ENCODE data around the gene MED23.

The MED23 gene

GRCh38 chr6:131572686-131573415 lies 55.2 kb downstream of the MED23 start, which contains the start of gene ARG1:
ARG1 (plus strand) TSS chr6:131573226; CDS start chr6:131573283, 57 bp downstream.
- H3K36me3 ChIP-seq (ENCODE audit: insufficient read depth), result no peaks in the 10 kb centered on the region
- H3K9ac ChIP-seq, result no peak within 1 kb of the TSS
- no peaks in the 10 kb centered on the region for H4K20me1 ChIP-seq (ENCODE audit: insufficient read depth)
- H3K4me3 ChIP-seq (IDR thresholded peaks at IDR 0.05; ENCODE audit: insufficient read depth, low read depth, low read length), result no peak within 1 kb of the TSS
- no peak for TF ChIP-seq CTCF (conservative IDR thresholded peaks at IDR 0.05; ENCODE audit: low read depth, low read length)
- H3K27me3 ChIP-seq (ENCODE audit: insufficient read depth, low read depth), result no peaks in the 10 kb centered on the region
- no peak within 1 kb of the TSS for H2AFZ ChIP-seq (ENCODE audit: low read depth)
- no peak within 1 kb of the TSS for H3K27ac ChIP-seq
- H3K4me1 ChIP-seq (ENCODE audit: low read depth, poor library complexity, severe bottlenecking), result no peaks in the 10 kb centered on the region
- H3K4me2 ChIP-seq, result no peak within 1 kb of the TSS
- H3K79me2 ChIP-seq (ENCODE audit: insufficient read depth, low read depth), result no peaks in the 10 kb centered on the region

GRCh38 chr6:131568726-131569125 lies 59.3 kb downstream of the MED23 start:
- H3K4me2 ChIP-seq, result no peak overlapping the region
- H3K4me1 ChIP-seq (ENCODE audit: low read depth, poor library complexity, severe bottlenecking), result no peaks in the 10 kb centered on the region
- no peak overlapping the region for H3K9ac ChIP-seq
- no peak overlapping the region for H3K4me3 ChIP-seq (IDR thresholded peaks at IDR 0.05; ENCODE audit: insufficient read depth, low read depth, low read length)
- H2AFZ ChIP-seq (ENCODE audit: low read depth), result no peak overlapping the region
- H3K79me2 ChIP-seq (ENCODE audit: insufficient read depth, low read depth), result no peaks in the 10 kb centered on the region
- no peaks in the 10 kb centered on the region for H4K20me1 ChIP-seq (ENCODE audit: insufficient read depth)
- H3K27me3 ChIP-seq (ENCODE audit: insufficient read depth, low read depth), result no peaks in the 10 kb centered on the region
- no peaks in the 10 kb centered on the region for H3K36me3 ChIP-seq (ENCODE audit: insufficient read depth)
- H3K27ac ChIP-seq, result no peak overlapping the region
- no peak for TF ChIP-seq CTCF (conservative IDR thresholded peaks at IDR 0.05; ENCODE audit: low read depth, low read length)

GRCh38 chr6:131565056-131565455 lies 63.0 kb downstream of the MED23 start:
- Histone ChIP-seq H4K20me1 (ENCODE audit: insufficient read depth) (no peaks in the 10 kb centered on the region), H3K4me2 (no peak overlapping the region), H3K27me3 (ENCODE audit: insufficient read depth, low read depth) (no peaks in the 10 kb centered on the region), H3K36me3 (ENCODE audit: insufficient read depth) (no peaks in the 10 kb centered on the region), H3K4me1 (ENCODE audit: low read depth, poor library complexity, severe bottlenecking) (no peaks in the 10 kb centered on the region), H3K79me2 (ENCODE audit: insufficient read depth, low read depth) (no peaks in the 10 kb centered on the region), H3K4me3 (IDR thresholded peaks at IDR 0.05; ENCODE audit: insufficient read depth, low read depth, low read length) (no peak overlapping the region), H3K27ac (no peak overlapping the region), H3K9ac (no peak overlapping the region), H2AFZ (ENCODE audit: low read depth) (no peak overlapping the region)
- no peak for TF ChIP-seq CTCF (conservative IDR thresholded peaks at IDR 0.05; ENCODE audit: low read depth, low read length)

GRCh38 chr6:131561925-131562707 lies 65.9 kb downstream of the MED23 start:
- no peaks in the 10 kb centered on the region for H3K79me2 ChIP-seq (ENCODE audit: insufficient read depth, low read depth)
- no peaks in the 10 kb centered on the region for H3K36me3 ChIP-seq (ENCODE audit: insufficient read depth)
- H3K9ac ChIP-seq, result no peak overlapping the region
- H3K4me3 ChIP-seq (IDR thresholded peaks at IDR 0.05; ENCODE audit: insufficient read depth, low read depth, low read length), result no peak overlapping the region
- H3K4me1 ChIP-seq (ENCODE audit: low read depth, poor library complexity, severe bottlenecking), result no peaks in the 10 kb centered on the region
- H3K27me3 ChIP-seq (ENCODE audit: insufficient read depth, low read depth), result no peaks in the 10 kb centered on the region
- no peaks in the 10 kb centered on the region for H4K20me1 ChIP-seq (ENCODE audit: insufficient read depth)
- TF ChIP-seq CTCF (conservative IDR thresholded peaks at IDR 0.05; ENCODE audit: low read depth, low read length), result no peak
- H3K4me2 ChIP-seq, result no peak overlapping the region
- no peak overlapping the region for H3K27ac ChIP-seq
- H2AFZ ChIP-seq (ENCODE audit: low read depth), result no peak overlapping the region
